Coronary artery (tissue), 2 donors: ENCODE data around the gene NKAIN4.

Source experiments
- DNase-seq: peaks from one replicate; pipeline ENCODE4 v3.0.0-alpha.2; 2017; ENCODE audit warnings: low spot score
- H3K27ac ChIP-seq, 2 donors: fragments of 200-600 bp; sonication (generic); one replicate each; pipeline ENCODE4 v1.5.1; 2016 to 2019
- H3K4me3 ChIP-seq: fragments of 200-600 bp; sonication (generic); 2 replicates; pipeline ENCODE4 v1.5.1; 2016; ENCODE audit warnings: mild to moderate bottlenecking, moderate library complexity
- CTCF ChIP-seq: fragments of 200-600 bp; sonication (generic); IDR thresholded peaks from one replicate; pipeline ENCODE4 v1.5.1; 2019; ENCODE audit warnings: antibody characterized with exemption

Gene NKAIN4

GRCh38 chr20:63228806-63229205 lies 25.5 kb downstream of the NKAIN4 start:
- TF ChIP-seq CTCF = no peak
- no peak for DNase-seq
- Histone ChIP-seq H3K4me3 (no peak overlapping the region), H3K27ac (no peak overlapping the region)

GRCh38 chr20:63227260-63227659 lies 27.0 kb downstream of the NKAIN4 start:
- TF ChIP-seq CTCF = no peak
- DNase-seq = no peak
- H3K27ac ChIP-seq = no peak overlapping the region
- H3K4me3 ChIP-seq = no peak overlapping the region

GRCh38 chr20:63226042-63226943 lies 28.0 kb downstream of the NKAIN4 start:
- no peak overlapping the region for H3K4me3 ChIP-seq
- H3K27ac ChIP-seq = no peak overlapping the region
- no peak for DNase-seq
- TF ChIP-seq CTCF = no peak

- TF ChIP-seq CTCF = no peak
- no peak overlapping the region for H3K27ac ChIP-seq
- H3K4me3 ChIP-seq = no peak overlapping the region
- DNase-seq = no peak
These were observed 29.2 kb downstream of the NKAIN4 start for GRCh38 chr20:63225082-63225454.

GRCh38 chr20:63224412-63225081 lies 29.7 kb downstream of the NKAIN4 start:
- no peak overlapping the region for H3K27ac ChIP-seq
- H3K4me3 ChIP-seq = no peak overlapping the region
- TF ChIP-seq CTCF = no peak
- DNase-seq = no peak

GRCh38 chr20:63223826-63224207 lies 30.4 kb downstream of the NKAIN4 start:
- H3K27ac ChIP-seq = no peak overlapping the region
- no peak for TF ChIP-seq CTCF

More at GRCh38 chr20:63223826-63224207, 30.4 kb downstream of the NKAIN4 start:
- no peak for DNase-seq
- H3K4me3 ChIP-seq = no peak overlapping the region
